GM19099 (cell line): ENCODE data around the gene MECP2.

Experiments used
- POLR2A ChIP-seq: IDR thresholded peaks from 3 replicates; pipeline ENCODE4 v1.6.1; 2011; ENCODE audit warnings: low read depth; ENCODE audit not compliant: insufficient read length; ENCODE audit errors: extremely low read depth

Gene MECP2

DNA sequence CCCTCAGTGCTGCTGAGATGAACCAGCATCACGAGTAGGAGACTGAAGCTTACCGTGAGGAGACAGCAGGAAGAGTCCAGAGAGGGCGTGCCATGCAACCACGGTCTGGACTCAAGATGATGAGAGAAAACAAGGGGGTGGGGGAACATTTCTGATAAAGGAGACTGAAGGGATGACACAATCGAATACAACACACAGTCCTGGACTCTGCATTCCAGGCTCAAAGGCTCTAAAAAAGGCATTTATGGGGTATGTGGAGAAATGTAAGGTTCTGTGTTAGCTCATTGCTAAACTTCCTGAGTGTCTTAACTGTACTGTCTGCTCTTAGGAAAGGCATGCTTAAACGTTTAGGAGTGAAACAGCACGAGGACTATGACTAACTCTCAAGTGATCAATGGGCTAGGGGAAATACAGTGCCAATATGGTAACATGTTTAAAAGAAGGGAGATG, 57.2 kb downstream of the MECP2 start:
- no peak for TF ChIP-seq POLR2A

DNA sequence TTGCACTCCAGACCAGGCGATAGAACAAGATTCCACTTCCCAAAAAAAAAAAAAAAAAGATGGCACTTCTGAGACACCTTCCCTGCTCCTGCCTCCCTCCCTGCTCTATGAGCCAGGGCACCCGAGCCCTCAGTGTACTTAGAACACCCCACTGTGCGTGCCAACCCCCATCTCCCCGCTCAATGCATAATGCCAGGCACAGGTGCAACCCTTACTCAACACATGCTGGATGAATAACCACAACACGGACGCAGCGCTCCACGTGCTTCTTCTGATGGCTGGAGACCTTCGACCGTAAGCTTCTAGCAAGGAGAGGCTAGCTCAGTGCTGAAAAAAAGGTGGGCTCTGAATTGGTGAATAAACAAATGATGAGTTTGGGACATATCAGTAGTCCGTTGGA, 57.9 kb downstream of the MECP2 start:
- no peak for TF ChIP-seq POLR2A

DNA sequence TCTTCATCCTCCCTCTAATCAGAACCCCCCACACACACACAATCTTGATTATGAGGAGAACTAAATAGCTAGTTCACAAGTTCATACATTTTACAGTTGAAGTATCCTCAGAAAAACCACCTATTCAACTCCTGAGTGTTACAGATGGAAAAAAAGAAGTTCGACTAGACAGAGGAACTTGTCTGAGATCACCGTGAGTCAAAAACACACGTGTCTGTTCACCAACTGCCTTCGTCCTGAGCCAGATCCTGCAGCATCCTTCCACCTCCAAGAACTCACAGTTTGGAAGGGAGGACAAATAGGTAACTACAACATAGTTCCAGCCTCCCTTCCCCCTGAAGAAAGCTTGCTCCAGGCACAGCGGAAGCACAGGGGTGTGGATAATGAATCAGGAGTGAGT, 58.9 kb downstream of the MECP2 start:
- TF ChIP-seq POLR2A = no peak

DNA sequence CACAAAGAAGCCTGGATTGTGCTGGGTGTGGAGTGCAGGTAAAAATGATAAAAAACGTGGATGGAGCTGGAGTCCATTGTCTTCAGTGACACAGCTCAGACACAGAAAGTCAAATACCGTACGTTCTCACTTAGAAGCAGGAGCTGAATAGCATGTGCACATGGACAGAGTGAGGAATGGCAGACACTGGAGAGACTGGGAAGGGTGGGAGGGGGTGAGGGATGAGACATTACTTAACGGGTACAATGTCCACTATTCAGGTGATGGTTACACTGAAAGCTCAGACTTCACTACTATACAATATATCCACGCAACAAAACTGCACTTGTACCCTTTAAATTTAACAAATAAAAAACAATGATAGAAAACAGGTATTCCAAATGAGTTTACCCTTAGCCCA, 59.8 kb downstream of the MECP2 start:
- TF ChIP-seq POLR2A = no peak

DNA sequence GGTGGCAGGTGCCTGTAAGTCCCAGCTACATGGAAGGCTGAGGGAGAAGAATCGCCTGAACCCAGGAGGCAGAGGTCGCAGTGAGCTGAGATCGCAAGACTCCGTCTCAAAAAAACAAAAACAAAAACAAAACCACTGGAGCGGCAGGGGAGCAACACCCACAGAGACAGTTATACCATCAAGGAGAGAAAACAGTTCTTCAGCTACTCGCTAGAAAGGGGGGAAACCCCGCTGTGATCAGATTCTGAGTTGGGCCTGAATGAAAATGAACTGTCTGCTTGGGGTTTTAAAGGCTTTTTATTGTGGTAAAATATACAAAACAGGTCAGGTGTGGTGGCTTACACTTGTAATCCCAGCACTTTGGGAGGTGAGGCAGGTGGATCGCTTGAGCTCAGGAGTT, 61.0 kb downstream of the MECP2 start:
- no peak for TF ChIP-seq POLR2A

DNA sequence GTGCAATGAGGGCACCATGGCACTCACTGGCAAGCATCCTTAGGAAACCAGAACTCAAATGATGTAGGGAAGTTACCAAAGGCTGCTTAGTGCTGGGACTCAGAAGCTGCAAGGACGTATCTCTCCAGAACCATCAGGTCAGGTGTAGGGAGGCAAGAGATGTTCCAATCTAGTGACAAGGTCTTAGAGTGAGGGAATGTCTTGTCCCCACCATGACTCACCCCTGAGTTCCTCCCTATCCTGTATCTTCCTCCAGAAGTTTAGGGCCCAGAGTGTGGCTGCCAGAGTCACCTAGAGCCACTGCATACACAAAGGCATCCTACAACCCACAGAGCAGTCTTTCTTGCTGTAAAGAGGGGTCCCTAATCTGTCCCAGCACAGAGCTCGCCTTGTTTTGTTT, 63.7 kb downstream of the MECP2 start:
- TF ChIP-seq POLR2A = no peak

DNA sequence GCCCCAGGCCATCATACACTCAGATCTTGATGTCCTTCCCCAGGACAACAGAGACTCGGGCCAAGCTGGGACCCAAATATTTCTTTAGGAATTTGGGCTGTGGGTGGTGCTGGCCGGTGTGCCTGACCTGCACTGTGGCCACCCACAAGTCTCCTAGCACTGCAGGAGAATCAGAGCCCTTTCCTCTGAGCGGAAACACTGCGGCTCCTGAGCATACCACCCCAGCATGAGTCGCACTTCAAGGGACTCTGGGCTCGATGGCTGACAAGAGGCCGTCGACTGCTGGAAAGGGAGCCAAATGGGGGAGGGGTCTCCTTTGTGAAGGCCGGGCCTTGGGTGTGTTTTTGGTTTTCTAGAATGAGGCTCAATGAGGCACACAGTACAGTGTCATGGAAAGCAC, 64.9 kb downstream of the MECP2 start:
- TF ChIP-seq POLR2A = no peak

DNA sequence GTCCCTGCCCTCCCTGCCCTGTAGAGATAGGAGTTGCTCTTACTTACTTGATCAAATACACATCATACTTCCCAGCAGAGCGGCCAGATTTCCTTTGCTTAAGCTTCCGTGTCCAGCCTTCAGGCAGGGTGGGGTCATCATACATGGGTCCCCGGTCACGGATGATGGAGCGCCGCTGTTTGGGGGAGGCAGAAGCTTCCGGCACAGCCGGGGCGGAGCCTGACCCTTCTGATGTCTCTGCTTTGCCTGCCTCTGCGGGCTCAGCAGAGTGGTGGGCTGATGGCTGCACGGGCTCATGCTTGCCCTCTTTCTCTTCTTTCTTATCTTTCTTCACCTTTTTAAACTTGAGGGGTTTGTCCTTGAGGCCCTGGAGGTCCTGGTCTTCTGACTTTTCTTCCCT, 65.4 kb downstream of the MECP2 start:
- no peak for TF ChIP-seq POLR2A

DNA sequence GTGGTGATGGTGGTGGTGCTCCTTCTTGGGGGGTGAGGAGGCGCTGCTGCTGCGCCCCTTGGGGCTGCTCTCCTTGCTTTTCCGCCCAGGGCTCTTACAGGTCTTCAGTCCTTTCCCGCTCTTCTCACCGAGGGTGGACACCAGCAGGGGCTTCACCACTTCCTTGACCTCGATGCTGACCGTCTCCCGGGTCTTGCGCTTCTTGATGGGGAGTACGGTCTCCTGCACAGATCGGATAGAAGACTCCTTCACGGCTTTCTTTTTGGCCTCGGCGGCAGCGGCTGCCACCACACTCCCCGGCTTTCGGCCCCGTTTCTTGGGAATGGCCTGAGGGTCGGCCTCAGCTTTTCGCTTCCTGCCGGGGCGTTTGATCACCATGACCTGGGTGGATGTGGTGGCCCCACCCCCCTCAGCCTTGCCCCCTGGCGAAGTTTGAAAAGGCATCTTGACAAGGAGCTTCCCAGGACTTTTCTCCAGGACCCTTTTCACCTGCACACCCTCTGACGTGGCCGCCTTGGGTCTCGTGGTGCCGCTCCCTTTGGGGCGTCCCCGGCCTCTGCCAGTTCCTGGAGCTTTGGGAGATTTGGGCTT, 66.7 kb downstream of the MECP2 start:
- no peak for TF ChIP-seq POLR2A

DNA sequence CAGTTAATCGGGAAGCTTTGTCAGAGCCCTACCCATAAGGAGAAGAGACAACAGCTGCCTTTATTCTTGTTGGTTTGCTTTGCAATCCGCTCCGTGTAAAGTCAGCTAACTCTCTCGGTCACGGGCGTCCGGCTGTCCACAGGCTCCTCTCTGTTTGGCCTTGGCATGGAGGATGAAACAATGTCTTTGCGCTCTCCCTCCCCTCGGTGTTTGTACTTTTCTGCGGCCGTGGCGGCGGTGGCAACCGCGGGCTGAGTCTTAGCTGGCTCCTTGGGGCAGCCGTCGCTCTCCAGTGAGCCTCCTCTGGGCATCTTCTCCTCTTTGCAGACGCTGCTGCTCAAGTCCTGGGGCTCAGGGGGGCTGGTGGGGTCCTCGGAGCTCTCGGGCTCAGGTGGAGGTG, 67.3 kb downstream of the MECP2 start:
- no peak for TF ChIP-seq POLR2A

DNA sequence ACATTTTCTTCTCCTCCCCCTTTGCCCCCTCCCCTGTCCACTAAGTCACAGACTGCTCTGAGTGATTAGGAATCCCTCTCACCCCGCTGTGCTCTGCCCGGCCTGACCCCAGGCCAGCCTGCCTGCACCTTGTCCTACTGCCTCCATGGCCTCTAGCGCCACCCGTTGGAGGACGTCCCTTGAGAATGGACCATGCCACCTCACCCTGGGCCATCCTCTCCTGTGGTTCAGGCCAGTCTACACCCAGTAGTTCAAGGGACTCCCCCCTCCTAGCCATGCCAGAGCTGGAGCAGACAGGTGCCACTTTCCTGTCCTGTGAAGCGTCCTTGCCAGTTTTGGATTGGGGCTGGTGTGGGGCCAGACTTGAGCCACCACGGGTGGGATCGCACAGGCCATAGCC, 68.1 kb downstream of the MECP2 start:
- no peak for TF ChIP-seq POLR2A

DNA sequence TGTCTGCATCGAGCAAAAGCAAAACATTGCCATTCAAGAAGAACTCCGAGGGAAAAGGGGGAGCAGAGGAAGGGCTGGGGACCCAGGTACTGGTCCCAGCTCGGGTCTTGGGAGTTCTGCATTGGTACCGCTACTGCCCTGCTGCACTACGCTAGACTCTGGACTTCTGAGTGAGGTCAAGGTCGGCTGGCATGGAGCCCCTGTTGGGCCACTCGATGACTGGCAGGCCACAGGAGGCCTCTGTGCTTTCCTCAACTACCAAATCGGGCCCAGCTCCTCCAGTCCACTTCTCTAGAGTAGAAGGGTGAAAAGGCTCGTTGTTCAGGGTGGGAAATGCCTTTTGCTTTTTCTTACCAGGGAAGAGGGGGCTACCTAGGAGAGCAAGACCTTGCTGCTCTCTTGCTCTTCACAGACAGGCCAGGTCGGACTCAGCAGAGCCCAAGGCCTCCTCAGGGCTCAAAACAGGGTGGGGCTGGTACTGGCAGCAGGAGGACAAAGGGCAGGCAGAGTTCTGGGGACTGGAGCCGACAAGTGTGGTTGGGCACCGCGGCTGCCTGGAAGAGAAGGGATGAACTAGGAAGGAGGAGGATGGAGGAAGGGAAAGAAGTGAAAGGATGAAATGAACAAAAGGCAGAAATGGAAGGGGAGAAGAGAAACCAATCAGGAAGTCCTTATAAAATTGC, 68.9 kb downstream of the MECP2 start:
- TF ChIP-seq POLR2A = no peak

DNA sequence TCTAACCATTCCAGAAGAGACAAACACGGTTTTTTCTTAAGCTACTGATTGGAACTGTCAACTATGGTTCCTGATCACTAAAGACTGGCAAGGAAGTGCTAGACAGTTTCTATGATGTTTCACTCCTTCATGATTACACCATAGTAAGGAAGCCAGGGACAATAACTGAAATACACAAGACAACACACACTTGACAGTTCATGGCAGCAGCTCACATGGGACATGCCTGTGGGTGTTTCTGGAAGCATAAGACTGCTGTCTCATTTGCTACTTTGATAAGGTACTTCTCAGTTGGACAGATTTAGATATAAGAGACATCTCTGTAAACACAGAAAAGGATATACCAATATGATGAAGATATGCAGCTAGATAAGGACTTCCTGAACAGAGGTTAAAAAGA, 69.5 kb downstream of the MECP2 start:
- TF ChIP-seq POLR2A = no peak

DNA sequence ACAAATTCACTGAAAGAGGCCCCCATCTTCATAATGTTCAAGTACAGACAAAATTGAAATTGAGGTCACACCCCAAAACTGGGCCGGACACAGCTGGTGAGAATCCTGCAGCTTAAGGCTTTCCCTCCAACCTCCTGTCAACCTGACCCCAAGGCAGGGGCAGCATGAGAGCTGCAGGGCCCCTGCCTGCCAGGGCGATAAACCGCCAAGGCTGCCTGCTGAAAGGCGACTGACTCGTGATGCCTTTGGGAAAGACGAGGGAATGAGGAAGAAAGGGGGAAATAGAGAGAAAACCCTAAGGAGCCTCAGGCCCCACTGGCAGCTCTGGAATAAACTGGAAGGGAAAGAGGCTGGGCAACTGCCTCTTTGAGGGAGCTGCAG, 70.5 kb downstream of the MECP2 start:
- no peak for TF ChIP-seq POLR2A

DNA sequence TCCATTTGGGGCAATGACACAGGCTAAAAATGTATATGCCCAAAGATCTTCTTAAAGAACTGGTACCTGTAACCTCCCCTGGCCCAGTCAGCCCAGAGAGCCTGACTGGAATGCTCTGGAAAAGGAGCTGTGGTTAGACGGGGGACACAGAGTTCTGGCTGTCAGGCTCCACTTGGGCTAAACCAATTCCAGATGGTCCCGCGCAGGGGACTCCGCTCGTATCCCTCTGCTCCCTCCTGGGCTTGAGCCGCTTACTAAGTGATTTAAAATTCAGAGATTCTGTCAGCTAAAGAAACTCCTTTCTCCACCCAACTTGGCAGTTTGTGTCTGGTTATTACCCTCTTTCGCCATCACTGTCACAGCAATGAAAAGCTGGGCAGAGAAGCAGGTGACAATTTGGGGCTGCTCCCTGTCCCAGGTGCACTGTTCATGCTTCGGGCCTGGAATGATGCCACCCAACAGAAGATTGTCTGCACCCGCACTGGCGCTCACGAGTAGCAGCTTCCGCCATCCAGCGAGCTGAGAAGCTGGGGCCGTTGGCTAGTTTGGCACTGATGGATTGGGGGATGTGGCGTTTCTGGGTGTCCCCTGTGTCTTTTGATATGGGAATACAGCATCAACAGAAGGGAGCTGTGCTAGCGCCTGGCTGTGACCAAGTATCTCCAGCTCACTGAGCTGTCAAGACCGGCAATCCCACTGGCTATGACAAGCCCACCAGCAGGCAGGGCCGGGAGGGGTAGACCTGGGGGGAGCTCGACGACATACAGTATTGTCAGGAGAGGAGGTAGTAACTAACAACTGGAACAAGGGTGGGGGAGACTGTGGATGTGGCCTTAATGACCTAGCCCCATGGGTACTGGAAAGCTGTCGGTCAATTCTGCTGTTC, 71.1 kb downstream of the MECP2 start:
- TF ChIP-seq POLR2A = no peak

DNA sequence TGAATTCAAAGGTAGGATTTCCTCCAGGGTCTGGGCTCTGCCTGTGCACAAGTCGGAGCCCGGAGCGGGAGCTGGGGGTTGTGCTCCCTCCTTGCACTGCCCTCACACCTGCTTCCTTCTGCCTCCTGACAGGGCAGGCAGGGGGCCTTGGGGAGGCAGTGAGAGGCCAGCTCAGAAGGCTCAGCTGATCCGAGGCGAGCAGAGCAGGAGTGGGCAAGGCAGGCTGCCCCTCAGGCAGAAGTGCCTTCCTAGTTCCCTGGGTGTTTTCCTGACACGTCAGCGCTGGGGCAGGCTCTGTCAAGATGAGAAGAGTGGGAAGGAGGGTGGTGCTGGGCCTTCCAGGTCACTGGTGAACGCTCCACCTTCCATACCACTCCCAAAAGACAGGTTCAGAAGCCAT, 72.3 kb downstream of the MECP2 start:
- TF ChIP-seq POLR2A = no peak
